Esophagus muscularis mucosa (tissue), 4 donors: ENCODE data around the gene GRP.

Experiments
- CTCF ChIP-seq, 3 experiments: fragments of 200-600 bp in 2 of 3; fragments of 450-650 bp in 1 of 3; sonication (generic) in 2 of 3; IDR thresholded peaks; one replicate each; pipeline ENCODE4 v1.5.1; 2017 to 2019; ENCODE audit warnings: antibody characterized with exemption in 3 of 3, mild to moderate bottlenecking in 2 of 3, moderate library complexity in 1 of 3
- EP300 ChIP-seq: sonication (generic); formaldehyde crosslinking; IDR thresholded peaks from one replicate; pipeline ENCODE4 v1.6.1; 2017; ENCODE audit warnings: antibody characterized with exemption
- POLR2A ChIP-seq: fragments of 450-650 bp; IDR thresholded peaks from one replicate; pipeline ENCODE4 v1.6.1; 2017; ENCODE audit warnings: antibody characterized with exemption, moderate library complexity, mild to moderate bottlenecking, low read depth
- POLR2AphosphoS5 ChIP-seq, 2 donors: sonication (generic); formaldehyde crosslinking; IDR thresholded peaks; one replicate each; pipeline ENCODE4 v1.6.1; 2017; ENCODE audit warnings: antibody characterized with exemption in 2 of 2

- TF ChIP-seq CTCF (IDR thresholded peaks at IDR 0.05) (no peak), POLR2AphosphoS5 (IDR thresholded peaks at IDR 0.05) (no peak), POLR2A (no peak), EP300 (no peak)
Measured at GRCh38 chr18:59189008-59189407, 30.9 kb upstream of the GRP start.
